Measurements from ENCODE around the gene ANKRD45. TPM values are rescaled to one million over a fixed set of nuclear protein-coding genes. Genes with fewer than 3 reads are reported as not detected.

Gene ANKRD45
- 0.42 TPM in 1 of 2 replicates, not detected in the other for total RNA-seq (2022)
- Bru-seq, nascent RNA, result percentile 25 among the genes with signal in this experiment
- BruChase-seq, experiment 1, labeled RNA remaining after a 6-hour chase, result percentile 56 among the genes with signal in this experiment
- percentile 41 among the genes with signal in this experiment for BruChase-seq, experiment 2, labeled RNA remaining after a 2-hour chase
- long read RNA-seq, result 0 reads

- DNase-seq (ENCODE audit: unreplicated experiment), result no peak
- Mint-ChIP-seq H3K27ac (ENCODE audit: low read depth, unreplicated experiment) (no peak within 1 kb of the TSS), H3K9me3 (ENCODE audit: unreplicated experiment) (no peaks in the 10 kb centered on the region), H3K4me1 (ENCODE audit: insufficient read depth, unreplicated experiment) (no peaks in the 10 kb centered on the region), H3K4me3 (ENCODE audit: unreplicated experiment) (no peak within 1 kb of the TSS), H3K36me3 (ENCODE audit: insufficient read depth, unreplicated experiment) (no peaks in the 10 kb centered on the region), H3K27me3 (ENCODE audit: insufficient read depth, unreplicated experiment) (no peaks in the 10 kb centered on the region)
- CTCF ChIA-PET, result no interaction called here
- no TSS peak for BruUV-seq (replicated peaks)
- no peak for TF ChIP-seq CTCF (IDR thresholded peaks at IDR 0.05; ENCODE audit: unreplicated experiment)
- intact Hi-C loops (cut with micrococcal nuclease), result no loop called here
- POLR2A ChIA-PET, result no interaction called here
Measured at GRCh38 chr1:173669491-173669941, at the start of gene ANKRD45. TSS of gene ANKRD45 (minus strand) at chr1:173669851. CDS start at chr1:173659418, 10,433 bp downstream.

GRCh38 chr1:173717238-173717637 lies 47.6 kb upstream of the ANKRD45 start:
- ChIA-PET CTCF (interaction anchor here (0.6 to 1.6 kb wide), 8 partner anchors 108 to 1271 kb away, joined by 3 to 6 read pairs (median 3); no protein-coding TSS in a partner anchor), POLR2A (interaction anchor here (0.6 to 5.2 kb wide), 9 partner anchors 31 to 287 kb away, joined by 3 to 181 read pairs (median 7); partner anchors contain the start of genes CENPL, DARS2, PRDX6 and ZBTB37)
- peak overlapping the region; percentile 40 for H3K4me3 Mint-ChIP-seq (ENCODE audit: unreplicated experiment)
- no peaks in the 10 kb centered on the region for H3K27me3 Mint-ChIP-seq (ENCODE audit: insufficient read depth, unreplicated experiment)
- TF ChIP-seq CTCF (IDR thresholded peaks at IDR 0.05; ENCODE audit: unreplicated experiment), result no peak
- intact Hi-C loops (cut with micrococcal nuclease), result loop anchor here (10.0 kb wide), 1 partner anchor 212 kb away; no protein-coding TSS in a partner anchor
- peaks cover 15% of the 10 kb centered on the region for H3K4me1 Mint-ChIP-seq (ENCODE audit: insufficient read depth, unreplicated experiment)
- no peaks in the 10 kb centered on the region for H3K9me3 Mint-ChIP-seq (ENCODE audit: unreplicated experiment)
- peak; percentile 5 for DNase-seq (ENCODE audit: unreplicated experiment)
- peaks cover 31% of the 10 kb centered on the region for H3K36me3 Mint-ChIP-seq (ENCODE audit: insufficient read depth, unreplicated experiment)
- H3K27ac Mint-ChIP-seq (ENCODE audit: low read depth, unreplicated experiment), result no peak overlapping the region
- BruUV-seq (replicated peaks), result no TSS peak

- peaks cover 12% of the 10 kb centered on the region for H3K27me3 Mint-ChIP-seq (ENCODE audit: insufficient read depth, unreplicated experiment)
Measured at GRCh38 chr1:173715538-173715844, 45.8 kb upstream of the ANKRD45 start.

More at GRCh38 chr1:173715538-173715844, 45.8 kb upstream of the ANKRD45 start:
- H3K36me3 Mint-ChIP-seq (ENCODE audit: insufficient read depth, unreplicated experiment), result peaks cover 15% of the 10 kb centered on the region
- ChIA-PET POLR2A (interaction anchor here (0.6 to 5.2 kb wide), 45 partner anchors 10 to 1183 kb away, joined by 3 to 181 read pairs (median 6); partner anchors contain the start of genes CENPL, DARS2, GAS5 and PRDX6), CTCF (interaction anchor here (0.6 to 2.0 kb wide), 15 partner anchors 8 to 286 kb away, joined by 3 to 10 read pairs (median 4); partner anchors contain the start of genes DARS2 and PRDX6)
- no peaks in the 10 kb centered on the region for H3K9me3 Mint-ChIP-seq (ENCODE audit: unreplicated experiment)
- DNase-seq (ENCODE audit: unreplicated experiment), result no peak
- H3K4me3 Mint-ChIP-seq (ENCODE audit: unreplicated experiment), result peak overlapping the region; percentile 80
- peaks cover 12% of the 10 kb centered on the region for H3K4me1 Mint-ChIP-seq (ENCODE audit: insufficient read depth, unreplicated experiment)
- BruUV-seq (replicated peaks), result no TSS peak
- intact Hi-C loops (cut with micrococcal nuclease), result loop anchor here (1.0 to 10.0 kb wide), 2 partner anchors 211 to 284 kb away; no protein-coding TSS in a partner anchor
- peak overlapping the region; percentile 87 for H3K27ac Mint-ChIP-seq (ENCODE audit: low read depth, unreplicated experiment)
- TF ChIP-seq CTCF (IDR thresholded peaks at IDR 0.05; ENCODE audit: unreplicated experiment), result no peak
